Pons (tissue), 1 donor: ENCODE measurements around the gene AGRN.
"Not testable (repeated sequence)": the region's sequence is repeated elsewhere in the genome, so short reads cannot be mapped to it uniquely, and the experiment has no call there.

Source experiments
- DNase-seq: peaks from one replicate; pipeline ENCODE4 v3.0.0-alpha.2; 2016; ENCODE audit warnings: low spot score

AGRN gene

DNA sequence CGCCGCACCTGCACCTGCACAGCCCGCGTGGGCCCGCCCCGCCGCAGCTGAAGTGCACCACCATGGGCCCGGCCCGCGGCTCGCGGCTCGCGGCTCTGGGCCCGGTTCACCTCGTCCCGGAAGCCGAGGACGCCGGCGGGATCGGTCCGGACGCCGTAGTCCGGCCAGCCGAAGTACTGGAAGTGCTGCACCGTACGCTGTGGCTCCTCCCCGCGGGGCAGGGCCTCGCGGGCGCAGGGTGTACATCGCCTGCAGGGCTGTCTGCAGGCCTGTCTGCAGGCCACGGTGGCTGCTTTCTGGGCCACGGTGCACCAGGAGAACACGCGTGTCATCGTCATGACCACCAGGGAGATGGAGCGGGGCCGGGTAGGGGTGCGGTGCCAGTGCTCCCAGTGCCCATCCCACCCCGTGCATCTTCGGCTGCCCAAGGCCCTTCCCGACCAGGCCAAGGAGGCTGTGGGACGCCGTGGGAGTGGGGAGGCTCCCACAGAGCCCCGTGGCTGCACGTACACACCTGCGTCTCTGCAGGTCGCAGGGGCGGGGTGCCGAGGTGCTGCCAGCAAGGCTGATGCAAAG, 47.5 kb downstream of the AGRN start:
- no peak for DNase-seq

DNA sequence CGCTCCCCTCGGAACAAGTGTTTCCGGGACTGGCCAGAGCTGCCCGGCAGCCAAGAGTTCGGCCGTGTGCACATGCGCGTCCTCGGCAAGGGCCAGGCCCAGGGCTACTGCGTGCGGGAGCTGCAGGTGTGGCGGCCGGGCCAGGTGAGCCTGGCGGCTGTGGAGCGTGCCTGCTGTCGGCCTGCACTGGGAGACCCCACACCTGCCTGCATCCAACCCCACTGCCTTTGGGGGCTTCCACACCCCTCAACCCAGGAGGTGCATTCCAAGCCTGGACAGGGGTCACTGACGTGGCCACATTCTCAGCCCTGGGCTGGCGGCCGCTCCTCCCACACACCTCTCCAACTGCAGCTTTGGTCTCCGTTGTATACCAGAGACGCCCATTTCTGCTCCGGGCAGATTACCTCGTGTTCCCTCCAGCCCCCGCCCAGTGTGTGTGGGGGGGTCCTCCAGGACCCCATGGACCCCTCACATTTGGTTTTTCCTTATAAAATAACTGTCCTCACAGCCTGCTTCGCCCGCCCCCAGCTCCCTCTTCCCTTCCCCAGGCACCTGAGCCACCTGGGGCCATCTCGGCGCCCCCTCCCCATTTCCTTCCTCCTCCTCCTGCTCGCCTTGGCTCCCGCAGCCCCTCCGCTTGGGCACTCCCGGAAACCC, 48.1 kb downstream of the AGRN start:
- DNase-seq = no peak

DNA sequence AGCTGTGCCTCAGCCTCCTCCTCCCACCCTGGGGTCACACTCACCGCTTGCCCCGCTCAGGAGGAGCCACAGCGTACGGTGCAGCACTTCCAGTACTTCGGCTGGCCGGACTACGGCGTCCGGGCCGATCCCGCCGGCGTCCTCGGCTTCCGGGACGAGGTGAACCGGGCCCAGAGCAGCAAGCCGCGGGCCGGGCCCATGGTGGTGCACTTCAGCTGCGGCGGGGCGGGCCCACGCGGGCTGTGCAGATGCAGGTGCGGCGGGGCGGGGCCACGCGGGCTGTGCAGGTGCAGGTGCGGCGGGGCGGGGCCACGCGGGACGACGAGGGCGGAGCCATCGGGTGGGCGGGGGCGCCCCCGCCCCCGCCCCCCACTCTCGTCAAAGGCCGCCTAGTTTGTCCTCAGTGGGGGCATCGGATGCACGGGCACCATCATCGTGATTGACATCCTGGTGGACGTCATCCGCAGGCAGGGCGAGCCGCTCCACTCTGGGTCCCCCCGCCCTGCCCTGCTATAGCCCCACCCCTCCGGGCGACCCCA, 48.7 kb downstream of the AGRN start:
- no peak for DNase-seq

DNA sequence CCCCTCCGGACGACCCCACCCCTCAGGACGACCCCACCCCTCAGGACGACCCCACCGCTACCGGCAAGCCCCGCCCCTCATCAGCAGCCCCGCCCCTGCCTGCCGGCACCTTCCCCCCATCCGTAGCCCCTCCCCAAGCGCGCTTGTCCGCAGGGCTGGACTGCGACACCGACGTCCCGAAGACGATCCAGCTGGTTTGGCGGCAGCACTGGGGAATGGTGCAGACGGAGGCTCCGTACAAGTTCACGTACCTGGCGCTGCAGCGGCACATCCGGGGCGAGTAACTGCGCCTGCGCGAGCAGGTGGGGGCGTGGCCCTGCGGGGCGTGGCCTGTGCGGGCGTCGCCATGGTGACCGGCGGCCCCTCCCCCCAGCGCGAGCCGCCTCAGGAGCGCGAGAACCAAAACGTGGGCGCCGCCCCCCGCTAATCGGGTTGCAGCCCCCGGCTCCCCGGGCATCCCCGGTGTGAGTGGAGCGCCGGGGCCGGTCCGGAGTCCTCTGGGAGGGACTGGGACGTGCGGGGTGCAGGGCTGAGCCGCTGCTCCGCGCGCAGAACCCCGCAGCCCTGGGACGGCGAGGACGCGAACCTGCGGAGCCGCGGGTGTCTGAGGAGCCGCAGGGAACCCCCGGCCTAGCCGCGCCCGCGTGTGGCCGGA, 49.3 kb downstream of the AGRN start:
- peak; percentile 12 for DNase-seq

DNA sequence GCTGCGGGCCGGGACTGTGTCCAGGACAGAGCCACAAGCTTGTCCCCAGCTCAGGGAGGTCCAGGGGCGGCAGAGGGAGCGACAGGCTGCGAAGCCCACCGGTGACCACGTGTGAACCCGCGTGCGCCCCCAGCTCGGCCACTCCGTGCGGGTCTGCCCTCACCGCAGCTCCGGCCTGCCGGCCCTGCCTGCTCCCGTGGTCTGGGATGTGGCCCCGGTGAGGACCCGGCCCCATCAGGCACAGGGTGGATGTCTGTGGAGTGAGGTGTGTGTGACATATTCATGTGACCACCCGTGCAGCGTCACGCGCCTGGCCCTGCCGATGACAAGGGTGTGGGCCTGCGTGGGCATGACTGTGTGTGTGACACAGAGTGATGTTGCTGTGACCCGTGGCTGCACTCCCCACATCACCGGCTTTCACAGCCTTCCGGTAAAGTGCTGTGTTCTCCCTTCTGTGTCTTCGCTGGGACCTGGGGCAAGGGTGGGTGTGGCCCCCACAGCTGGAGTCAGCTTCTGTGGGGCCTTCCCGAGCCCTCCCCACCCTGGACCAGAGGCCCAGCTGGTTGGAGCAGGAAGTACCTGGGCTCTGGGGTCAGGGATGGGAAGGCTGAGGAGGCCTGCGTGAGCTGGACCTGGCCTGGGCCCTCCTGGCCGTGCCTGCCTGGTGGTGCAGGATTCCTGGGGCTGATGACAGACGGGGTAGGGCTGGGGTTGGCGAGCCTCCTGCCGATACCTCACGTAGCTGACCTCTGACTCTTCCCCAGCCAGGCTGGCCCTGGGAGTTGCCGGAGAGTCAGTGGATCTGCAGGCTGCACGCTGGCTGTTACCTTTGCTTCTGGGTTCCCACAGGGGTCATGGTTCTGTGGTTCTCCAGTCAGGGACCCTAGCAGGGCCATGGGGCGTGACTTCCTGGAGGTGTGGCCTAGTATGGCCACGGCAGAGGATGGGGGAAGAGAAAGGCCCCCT, 50.1 kb downstream of the AGRN start:
- no peak for DNase-seq

DNA sequence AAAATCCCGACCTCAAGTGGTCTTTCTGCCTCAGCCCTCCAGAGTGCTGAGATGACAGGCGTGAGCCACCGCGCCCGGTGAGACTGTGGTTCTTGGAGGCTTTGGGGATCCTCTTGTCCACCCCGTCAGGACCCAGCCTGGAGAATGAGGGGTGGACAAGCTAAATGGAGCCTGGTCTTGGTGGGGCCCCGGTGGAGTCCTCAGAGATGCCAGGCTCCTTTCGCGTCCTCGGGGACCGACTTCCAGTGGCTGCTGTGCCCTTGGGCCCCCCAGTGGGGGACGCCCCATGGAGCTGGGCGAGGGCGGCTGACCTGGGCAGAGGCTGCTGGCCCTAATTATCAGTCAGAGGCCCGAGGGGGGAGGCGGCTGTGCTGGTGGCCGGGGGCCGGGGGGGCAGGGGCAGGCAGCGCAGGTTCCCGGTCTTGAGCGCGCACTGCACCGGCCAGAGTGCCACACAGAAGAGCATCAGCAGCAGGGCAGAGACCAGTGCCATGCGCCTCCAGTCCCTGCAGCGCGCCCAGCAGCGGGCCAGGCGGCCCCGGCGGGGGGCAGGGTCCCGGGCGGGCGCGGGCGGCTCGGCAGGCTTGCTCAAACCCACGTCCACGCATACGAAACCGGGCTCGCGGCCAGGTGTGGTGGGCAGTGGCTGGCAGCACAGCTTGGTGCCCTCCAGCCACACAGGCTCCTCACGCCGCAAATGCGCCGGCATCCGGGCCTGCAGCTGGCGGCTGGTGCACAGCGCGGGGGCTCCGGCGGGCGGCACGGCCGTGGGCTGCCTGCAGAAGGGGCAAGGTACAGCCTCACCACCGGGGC, 51.8 kb downstream of the AGRN start:
- no peak for DNase-seq

DNA sequence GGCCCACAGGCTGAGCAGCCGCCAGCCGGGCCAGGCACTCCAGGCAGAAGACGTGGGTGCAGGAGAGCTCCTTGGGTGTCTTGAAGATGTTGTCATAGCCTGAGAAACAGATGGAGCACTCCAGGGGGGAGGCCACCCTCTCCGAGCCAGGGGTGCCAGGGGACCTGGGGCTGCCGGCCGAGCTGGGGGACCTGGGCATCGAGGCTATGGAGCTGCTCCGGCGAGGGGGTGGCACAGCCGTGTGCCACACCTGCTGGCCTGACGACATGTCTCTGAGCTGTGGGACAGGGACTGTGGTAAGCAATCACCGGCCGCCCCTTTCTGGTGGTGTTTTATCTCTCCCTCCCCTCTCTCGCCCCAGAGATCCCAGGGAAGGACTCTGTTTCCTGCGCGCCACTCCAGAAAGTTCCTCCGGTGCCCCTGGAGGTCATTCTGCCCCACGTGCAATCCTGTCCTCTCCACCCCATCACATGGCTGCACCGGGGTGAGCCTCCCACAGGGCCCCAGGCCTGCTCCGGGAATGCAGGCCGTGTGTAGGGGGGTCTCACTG, 52.5 kb downstream of the AGRN start:
- DNase-seq = no peak

DNA sequence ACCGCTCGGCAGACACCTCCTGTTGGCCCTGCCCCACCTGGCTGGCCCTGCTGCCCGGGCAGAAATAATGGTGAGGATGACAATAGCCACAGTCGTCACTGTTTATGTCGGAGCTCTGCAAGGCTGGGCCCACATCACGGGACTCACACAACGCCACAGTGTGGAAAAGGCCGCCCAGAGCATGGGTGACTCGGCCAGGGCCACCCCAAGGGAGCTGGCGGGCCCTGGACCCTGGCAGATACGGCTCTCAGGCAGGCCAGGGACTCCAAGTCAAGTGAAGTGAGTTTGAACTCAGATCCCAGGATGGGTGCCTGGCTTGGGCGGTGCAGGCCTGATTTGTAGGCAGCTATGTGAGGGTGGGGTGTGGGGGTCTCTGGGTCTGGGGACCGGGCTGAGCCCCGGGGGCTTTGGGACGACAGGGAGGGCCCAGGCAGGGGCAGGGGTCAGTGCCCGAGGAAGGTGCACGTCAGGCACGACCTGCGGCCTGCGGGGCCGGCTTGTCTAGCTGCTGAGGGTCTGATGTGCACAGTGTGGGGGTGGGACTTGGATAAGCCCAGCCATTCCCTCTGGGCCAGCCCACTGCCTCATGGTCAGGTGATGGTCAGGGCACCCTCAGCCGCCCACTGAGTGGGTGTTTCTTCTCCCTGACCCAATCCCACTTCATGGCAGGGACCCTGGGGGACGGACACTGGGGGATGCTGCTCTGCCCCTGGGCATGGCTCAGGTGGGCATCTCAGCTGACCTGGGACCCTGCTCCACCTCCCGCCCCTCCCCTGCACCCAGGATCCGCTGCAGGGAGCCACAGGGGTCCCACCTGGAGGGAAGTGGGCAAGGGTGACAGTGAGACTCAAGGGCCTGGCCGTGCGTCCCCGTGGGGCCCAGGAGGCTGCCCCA, 53.2 kb downstream of the AGRN start:
- DNase-seq = no peak

DNA sequence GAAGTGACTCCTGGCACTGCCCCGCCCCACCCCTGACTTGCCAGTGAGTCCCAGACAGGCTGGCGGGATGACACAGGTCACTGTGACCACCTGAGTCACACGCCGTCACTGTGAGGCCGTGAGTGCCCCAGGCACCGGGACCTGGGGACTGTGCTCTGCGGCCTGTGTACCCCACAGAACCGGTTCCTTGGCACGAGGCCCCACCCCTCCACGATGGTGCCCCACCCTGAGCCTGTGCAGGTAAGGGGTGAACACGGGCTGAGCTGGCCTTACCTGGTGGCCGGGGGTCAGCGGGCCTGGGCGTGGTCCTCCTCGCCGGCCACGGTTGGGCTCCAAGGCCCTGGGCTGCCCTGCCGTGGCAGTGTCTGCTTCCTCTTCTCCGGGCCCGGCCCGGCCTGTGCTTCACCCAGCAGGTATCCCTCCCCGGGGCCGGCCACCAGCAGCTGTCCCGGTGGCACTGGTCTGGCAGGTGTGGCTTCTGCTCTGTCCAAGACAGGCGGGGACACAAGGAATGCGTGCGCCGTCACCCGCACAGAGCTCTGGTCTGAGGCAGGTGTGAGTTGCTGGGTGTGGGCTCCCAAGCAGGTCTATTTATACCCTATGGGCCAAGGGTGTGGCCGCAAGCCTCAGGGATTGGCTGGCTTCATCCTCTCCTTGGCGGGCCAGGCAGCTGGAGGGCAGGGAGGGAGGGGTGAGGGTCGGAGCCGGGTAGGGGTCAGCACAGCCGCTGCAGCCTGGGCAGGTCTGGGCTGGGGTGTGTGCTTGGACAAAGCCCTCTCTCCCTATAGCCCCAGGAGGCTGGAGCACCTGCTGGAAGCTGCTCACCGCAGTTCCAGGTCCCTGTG, 54.0 kb downstream of the AGRN start, which contains the start of gene RNF223:
TSS of gene RNF223 (minus strand) at position 564 of the 845 bp plus-strand sequence. CDS start 1,740 bp downstream, outside the sequence.
- DNase-seq = no peak

DNA sequence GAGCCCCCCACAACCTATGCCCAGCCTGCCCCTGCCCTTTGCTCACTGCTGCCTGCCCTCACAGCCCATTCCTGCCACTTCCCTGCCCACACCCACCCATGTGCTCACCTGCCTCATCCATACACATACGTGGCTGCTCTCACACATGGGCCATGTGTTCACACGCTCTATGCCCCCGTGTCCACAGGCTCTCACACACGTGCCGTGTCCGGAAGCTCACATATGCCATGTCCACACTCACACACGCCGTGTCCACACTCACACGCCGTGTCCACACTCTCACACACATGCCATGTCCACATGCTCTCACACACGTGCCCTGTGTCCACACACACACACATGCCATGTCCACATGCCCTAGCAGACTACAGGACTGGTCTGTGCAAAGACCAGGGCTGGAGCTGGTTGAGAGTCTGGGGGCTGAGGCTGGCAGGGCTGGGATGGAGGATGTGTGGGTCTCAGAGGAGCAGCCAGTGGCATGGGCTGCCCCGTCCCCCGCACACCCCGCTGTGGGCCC, 54.8 kb downstream of the AGRN start:
- no peak for DNase-seq

DNA sequence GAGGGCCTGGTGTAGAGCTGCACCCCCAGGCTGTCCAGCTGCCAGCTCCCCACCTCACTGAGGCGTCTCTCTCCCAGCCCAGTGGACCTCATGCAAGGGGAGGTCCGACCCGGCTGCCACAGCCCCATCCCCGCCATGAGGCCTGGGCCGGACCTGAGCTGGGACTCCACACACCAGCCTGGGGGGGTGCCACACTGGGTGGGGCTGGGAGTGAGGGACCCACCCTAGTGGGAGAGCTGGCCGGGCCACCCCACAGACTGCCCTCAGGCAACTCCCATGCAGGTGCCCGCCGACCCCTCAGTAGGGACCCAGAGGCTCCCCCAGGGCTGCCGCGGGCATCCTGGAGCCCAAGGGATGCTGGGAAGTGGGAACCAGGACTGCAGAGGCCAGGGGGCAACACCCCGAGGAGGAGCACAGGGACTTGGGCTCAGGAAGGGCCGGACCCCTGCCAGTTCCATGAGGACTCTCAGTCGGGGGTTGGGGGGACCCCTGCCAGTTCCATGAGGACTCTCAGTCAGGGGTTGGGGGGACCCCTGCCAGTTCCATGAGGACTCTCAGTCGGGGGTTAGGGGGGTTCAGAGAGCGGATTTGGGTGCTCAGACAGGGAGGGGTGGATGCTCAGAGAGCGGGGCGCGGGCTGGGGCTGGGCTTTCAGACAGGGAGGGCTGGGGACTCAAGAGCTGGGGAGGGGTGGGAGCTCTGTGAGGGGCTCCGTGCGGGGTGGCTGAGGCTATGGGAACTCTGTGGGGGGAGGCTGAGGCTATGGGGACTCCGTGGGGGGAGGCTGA, 55.4 kb downstream of the AGRN start:
- DNase-seq = no peak

DNA sequence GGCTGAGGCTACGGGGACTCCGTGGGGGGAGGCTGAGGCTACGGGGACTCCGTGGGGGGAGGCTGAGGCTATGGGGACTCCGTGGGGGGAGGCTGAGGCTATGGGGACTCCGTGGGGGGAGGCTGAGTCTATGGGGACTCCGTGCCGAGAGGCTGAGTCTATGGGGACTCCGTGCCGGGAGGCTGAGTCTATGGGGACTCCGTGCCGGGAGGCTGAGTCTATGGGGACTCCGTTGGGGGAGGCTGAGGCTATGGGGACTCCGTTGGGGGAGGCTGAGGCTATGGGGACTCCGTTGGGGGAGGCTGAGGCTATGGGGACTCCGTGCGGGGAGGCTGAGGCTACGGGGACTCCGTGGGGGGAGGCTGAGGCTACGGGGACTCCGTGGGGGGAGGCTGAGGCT, 57.5 kb downstream of the AGRN start:
- DNase-seq = not testable (repeated sequence)

DNA sequence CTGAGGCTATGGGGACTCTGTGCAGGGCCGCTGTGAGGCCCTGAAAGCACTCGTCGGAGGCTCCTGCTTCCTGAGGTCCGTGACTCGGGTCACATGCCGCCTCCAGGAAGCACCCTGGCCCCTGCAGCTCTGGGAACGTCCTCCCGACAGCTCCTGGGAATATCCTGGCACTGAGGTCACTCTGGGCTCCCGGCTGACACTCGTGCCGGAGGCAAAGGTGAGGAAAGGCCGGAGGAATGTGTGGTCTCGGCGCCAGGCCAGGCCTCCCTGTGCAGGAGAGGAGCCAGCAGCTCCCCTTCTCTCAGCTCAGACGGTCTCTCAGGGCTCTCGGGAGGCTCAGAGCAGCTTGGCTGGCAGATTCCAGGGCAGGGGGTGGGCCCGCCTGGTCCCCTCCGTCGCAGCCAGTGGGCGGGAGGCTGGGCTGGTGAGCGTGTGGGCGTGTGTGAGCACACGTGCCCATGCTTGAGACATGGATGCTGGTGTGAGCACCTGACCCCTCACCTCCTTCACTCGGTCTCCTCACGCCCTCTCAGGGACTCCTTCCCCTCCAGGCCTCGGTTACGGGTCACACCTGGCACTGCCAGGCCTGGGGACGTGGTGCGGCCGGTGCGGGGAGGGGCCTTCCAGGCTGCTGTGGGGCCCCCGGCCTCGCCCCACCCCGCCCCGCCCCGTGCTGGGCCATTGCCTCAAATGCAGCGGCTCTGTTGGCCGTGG, 59.6 kb downstream of the AGRN start:
- no peak for DNase-seq

DNA sequence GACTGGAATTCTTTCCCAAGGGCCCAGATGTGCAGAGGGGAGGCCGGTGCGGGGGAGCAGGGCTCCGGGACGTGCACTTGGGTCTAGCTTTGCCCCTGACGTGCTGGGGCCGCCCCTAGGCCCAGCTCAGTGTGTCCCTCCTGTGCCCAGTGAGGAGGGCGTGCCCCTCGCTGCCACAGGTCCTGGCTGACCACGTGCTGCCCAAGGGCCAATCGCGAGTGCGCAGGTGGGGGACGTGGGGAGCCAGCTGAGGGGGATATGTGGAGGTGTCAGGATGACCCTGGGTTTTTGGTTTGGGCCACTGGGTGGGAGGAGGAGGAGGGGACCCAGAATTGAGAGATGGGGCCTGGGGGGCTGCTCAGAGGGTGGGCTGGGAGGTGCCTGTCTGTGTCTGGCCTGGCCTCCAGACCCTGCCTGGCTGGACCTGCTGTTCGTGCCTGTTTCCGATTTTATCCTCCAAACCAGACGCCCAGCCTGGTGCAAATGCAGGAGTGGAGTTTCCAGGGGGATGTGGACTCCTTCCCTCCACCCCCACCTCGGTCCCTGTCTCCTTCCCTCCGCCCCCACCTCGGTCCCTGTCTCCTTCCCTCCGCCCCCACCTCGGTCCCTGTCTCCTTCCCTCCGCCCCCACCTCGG, 60.3 kb downstream of the AGRN start:
- no peak for DNase-seq

DNA sequence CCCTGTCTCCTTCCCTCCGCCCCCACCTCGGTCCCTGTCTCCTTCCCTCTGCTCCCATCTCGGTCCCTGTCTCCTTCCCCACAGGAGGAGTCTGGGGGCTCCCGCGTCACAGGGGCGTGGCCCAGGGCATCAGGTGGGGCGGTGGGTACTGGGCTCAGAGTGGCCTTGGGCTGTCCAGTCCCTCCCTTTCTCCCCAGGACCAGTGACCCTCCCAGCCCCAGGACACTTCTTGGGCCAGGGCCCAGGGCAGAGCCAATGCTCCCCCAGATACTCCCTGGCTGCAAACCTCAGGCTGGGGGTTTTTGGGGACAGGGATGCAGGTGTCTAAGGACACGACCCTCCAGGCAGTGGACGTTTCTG, 61.0 kb downstream of the AGRN start:
- DNase-seq = no peak

DNA sequence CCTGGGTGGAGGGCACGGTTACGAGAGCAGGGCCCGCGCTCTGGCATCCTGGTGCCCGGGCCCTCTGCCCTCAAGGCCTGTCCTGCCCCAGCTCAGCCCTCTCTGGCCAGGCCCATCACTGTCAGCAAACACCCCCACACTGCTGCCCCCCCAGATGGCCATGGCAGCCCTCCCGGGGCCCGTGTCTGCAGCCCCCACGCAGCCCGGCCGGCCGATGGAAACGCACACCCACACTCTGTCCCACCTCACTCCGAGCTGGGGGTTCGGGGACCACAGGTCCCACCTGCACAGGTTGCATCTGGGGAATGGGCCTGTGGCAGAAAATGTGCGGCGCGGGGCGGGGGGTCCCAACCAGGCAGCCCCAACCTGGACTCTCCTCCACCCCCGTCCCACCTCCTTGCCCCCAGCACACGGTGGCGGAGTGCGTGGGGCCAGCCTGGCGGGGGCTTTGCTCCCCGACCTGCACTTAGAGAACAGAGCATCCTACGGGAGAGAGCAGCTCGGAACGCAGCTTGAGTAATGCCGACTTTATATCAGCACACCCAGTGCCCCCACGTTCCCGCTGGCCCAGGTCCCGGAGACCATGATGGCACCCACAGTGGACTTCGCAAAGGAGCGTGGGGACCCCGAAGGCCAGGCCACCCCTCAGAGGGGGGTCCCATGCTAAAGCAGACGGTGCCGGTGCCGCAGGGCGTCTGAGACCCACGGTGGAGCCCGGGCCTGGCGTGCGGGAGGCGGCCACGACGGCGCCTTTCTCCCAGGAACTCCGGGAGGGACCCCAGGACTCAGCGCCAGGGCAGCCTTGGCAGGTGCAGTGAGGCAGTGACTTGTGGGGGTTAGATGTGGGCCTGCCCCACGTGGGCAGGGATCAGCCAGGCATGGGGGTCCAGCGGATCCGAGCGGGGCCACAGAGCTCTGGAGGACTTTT, 61.7 kb downstream of the AGRN start:
- DNase-seq = no peak
